GM19043 (cell line): ENCODE data around the gene SPRN.
"Not testable (repeated sequence)": the region's sequence is repeated elsewhere in the genome, so short reads cannot be mapped to it uniquely, and the experiment has no call there.

Source experiments
- ATAC-seq: cut with Tn5 transposase; IDR thresholded peaks from one replicate; pipeline ENCODE4 v1.9.1; 2021; ENCODE audit warnings: low read depth; ENCODE audit not compliant: unreplicated experiment

SPRN gene, protein sequence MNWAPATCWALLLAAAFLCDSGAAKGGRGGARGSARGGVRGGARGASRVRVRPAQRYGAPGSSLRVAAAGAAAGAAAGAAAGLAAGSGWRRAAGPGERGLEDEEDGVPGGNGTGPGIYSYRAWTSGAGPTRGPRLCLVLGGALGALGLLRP

DNA sequence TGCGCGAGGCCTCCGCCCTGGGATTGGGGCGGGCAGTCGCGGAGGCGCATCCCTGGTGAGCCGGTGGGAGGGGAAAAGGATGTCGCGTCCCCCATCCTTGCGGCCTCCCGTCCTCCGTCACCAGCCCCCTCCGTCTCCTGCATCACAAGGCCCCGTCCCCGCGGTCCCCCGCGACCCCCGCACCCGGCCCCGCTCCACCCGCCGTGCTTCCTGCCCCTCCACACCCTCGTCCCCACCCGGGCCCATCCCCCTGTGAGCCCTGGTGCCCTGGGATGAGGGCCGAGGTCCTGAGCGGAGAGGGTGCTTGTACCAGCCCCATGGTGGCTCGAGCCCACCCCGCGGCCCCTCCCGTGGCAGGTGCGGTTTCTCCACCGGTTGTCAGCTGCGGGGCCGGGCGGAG, at the start of gene SPRN:
SPRN (minus strand) TSS at position 25 of the 400 bp plus-strand sequence. CDS start 944 bp downstream, outside the sequence.
- ATAC-seq = not testable (repeated sequence)

DNA sequence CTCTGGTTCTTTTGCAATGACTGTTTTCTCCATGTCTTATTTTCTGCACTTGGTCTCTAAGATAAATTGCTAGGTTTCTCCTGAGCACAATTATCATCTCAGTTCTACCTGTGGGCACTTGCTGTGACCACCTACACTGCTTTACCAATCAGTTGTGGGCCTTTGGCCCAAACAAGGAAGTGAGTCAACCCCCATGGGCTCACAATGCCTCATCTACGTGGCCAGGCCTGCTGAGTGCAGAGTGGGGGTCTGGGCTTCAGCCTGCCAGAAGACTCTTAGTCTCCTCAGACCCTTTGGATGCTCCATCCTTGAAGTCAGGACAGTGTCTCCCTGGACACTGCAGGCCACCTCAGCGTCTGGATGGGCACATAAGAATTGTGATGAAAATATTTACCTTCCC, 49.6 kb upstream of the SPRN start:
- no peak for ATAC-seq

DNA sequence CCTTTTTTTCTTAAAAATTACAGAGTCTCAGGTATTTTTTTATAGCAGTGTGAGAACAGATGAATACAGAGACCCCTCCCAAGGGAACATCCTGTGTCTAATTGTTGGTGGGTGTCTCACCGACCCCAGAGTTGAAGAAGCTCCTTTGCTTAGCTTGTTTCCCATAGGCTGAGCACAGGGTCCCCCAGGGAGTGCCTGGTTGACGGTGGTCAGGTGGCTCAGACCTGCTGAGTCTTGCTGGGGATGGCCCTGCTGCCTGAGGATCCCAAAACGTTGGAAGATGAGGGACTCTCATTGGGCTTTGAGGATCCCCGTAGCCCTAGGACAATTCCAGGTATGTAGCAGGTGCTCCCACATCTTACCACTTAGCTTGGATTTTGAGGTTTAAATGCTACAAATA, 48.8 kb upstream of the SPRN start:
- no peak for ATAC-seq

DNA sequence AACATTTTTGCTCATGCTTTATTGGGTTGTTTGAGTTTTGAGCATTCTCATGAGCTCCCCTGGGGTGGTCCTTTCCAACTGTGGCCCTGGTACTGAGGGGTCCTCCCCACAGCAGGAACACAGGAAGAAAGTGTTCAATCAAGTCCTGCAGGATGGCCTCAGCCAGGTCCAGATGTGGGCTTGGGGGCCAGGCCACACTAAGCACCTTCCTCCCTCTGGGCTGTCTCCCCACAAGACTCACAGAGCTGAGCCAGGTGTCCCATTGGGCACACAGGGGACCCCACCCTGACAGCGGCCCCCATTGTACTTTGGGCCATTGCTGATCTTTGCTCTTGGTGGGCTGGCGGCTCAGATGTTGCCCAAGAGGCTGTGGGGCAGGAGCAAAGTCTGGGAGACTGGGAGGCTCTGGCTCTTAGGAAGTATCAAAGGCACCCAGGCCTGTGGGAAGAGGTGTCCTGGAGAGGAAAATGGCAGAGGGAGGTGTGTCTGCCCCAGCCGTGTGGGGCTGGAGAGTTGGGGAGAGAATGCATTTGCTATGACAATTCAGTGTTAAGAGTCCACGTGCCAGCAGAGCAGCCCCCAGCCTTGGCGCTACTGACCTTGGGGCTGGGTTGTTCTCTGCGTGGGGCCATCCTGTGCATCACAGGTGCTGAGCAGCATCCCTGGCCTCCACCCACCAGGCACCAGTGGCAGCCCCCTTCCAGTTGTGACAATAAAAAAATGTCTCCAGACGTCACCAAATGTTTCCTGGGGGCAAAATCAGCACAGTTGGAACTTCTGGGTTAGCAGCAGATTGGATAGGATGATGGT, 47.1 kb upstream of the SPRN start:
- ATAC-seq = no peak

DNA sequence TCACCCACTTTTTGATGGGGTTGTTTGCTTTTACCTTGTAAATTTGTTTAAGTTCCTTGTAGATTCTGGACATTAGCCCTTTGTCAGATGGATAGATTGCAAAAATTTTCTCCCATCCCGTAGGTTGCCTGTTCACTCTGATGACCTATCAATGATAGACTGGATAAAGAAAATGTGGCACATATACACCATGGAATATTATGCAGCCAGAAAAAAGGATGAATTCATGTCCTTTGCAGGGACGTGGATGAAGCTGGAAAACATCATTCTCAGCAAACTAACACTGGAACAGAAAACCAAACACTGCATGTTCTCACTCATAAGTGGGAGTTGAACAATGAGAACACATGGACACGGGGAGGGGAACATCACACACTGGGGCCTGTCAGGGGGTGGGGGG, 44.8 kb upstream of the SPRN start:
- ATAC-seq = not testable (repeated sequence)

DNA sequence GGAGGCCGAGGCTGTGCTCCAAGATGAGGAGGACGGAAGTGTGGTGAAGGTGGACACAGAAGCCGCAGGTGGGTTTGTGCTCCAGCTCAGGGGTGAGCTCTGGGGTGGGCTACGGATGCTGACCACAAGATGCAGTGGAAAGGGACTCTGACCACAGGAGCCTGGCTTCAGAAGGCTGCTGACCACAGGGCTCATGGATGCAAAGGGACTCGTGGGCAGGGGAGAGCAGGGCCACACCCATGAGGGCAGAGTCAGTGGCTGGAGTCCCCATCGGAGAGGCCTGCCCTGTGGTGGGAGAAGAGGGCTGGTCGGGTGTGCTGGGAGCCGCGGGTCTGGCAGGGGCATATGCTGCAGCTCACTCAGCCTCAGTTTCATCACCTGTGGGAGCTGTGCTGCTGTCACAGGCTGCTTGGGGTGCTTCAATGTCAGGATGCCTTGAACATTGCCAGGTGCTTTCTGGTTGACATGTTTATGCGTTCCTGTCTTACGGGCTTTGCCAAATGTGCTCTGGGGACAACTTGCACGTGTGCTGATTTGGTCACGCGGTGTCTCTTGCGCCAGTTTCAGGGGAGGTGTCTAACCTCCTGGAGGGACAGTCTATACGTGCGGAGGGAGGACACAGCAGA, 43.0 kb upstream of the SPRN start:
- no peak for ATAC-seq

DNA sequence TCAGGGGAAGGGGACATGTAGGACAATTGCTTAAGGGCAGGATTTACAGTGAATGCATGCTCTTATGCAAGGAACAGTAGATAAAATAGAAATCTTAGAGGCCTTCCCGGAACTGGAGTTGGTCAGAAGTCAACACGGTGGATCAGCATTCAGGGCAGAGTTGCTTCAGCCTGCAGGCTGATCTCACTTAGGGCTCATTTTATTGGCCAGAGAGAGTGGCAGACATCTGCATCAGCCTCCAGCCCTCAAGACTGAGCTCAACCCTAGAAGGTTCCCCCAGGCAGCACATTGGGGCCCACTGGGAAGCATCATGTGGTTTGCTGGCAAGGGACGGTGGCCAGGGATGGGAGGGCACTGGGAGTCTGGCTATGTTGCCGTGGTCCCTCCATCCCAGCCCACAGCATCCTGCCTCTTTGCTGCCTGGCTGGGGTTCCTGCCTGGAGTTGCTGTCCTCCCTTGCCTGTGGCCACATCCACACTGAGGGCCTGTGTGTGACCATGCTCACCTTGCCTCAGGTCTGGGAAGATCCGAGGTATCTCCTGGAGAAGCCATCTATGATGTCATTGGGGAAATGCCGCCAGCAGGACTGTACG, 42.4 kb upstream of the SPRN start:
- no peak for ATAC-seq

DNA sequence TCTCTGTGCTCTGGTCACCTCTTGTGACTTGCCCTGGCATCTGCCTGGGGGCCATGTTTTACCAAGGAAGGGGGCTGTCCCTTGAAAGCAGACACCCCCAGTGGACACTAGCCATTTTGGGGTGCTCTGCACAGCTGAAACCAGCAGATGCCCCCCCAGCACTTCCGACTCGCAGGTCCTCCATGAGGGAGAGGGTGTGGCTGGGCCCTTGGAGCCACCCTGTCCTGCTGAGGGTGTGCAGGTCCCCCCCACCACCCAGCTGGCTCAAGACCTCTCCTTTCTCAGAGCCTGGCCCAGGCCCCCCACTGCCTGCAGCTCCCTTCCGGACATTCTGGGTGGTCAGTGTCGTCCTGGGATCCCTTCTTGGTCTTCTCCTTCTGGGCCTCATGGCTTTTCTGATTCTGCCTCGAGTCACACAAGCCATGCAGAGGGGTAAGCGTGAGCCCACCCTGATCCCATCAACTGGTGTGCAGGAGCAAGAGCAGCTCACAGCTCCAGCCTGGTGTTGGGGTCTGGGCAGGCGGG, 41.6 kb upstream of the SPRN start:
- ATAC-seq = no peak

DNA sequence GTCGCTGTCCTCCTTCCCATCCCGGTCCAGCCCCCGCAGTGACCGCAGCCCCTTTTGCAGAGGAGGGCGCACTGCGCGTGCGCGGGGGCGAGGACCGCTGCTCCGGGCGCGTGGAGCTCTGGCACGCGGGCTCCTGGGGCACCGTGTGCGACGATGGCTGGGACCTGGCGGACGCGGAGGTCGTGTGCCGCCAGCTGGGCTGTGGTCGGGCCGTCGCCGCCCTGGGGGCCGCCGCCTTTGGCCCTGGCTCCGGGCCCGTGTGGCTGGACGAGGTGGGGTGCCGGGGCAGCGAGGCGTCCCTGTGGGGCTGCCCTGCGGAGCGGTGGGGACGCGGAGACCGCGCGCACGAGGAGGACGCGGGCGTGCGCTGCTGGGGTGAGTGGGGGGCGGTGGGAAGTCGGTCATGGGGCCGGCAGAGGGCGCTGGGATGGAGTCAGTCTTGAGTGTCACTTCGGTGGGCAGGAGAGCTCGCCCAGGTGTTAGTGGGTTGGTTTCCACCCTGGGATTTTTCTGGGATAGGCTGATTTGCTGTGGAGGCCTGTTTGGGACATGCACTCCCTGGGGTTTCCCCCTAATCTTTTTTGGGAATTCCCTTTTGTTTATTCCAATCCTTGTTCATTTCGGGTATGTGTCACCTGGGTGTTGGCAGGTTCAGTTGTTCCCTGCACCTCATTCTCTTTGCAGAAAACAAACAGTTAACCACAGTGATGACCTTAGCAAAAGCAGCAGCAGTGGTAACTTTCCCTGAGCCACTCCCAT, 40.9 kb upstream of the SPRN start:
- ATAC-seq = no peak

DNA sequence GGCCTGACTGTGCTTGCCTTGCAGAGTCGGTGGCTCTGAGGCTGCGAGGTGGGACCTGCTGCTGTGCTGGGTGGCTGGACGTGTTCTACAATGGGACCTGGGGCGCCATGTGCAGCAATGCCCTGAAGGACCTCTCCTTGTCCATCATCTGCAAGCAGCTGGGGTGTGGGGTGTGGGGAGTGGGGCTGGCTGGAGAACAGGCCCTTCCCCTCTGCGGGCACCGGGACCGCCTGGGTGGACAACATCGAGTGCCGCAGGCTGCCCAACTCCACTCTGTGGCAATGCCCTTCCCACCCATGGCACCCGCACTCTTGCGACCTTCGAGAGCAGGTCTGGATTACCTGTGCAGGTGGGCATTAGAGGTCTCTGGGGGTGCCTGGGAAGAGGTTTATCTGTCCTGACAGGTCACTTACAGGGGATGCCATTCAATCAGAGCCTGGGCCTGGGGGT, 40.2 kb upstream of the SPRN start:
- no peak for ATAC-seq

DNA sequence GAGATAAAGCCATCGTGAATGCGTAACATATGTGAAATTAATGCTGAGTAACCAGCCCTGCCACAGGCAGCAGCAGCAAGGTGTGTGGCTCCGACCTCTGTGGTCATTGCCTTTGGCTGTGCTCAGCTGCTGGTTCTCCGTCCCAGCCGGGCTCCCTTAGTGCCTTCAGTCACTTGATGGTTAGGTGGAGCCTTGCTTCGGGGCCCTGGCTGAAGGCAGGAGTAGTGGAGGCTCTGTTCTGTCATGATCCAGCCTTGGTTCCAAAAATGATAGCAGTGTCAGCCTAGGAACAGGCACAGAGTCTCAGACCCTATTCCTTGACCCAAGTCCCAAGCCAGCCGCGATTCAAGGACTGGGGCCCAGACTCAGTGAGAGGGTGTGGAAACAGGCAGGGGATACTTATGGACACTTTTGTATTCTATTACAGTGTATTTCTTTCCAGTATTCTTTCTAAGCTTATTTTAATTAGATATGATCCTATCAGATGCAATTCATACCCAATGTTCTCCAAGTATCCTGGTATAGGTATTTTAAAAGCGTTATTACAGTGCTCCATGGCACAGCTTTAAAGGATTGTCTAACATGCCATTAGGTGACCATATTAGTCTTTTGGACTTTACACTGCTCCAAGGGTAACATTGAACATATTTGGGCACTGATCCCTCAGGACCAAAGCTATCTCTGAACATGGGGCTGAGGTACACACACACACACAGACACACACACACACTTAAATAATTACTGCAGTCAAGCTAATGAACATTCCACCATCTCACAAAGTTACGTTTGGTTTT, 38.3 kb upstream of the SPRN start:
- no peak for ATAC-seq

DNA sequence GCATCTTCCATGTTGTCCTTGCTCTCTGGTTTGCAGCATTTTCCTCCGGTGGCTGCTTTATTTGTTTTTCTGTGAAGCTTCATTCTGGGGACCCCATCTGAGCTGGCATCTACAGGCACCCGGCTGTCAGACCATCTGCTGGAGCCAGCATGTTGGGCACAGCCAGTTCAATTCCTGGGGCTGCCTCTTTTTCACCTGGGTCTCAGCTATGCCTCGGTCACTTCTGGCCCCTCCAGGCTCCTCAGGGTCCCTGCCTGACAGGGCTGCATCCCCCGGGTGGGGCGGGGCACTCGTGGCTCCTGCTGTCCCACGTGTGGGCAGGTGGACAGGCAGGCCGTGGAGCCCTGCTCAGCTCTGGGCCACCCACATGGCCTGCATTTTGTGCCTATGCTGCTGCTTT, 37.4 kb upstream of the SPRN start:
- no peak for ATAC-seq

DNA sequence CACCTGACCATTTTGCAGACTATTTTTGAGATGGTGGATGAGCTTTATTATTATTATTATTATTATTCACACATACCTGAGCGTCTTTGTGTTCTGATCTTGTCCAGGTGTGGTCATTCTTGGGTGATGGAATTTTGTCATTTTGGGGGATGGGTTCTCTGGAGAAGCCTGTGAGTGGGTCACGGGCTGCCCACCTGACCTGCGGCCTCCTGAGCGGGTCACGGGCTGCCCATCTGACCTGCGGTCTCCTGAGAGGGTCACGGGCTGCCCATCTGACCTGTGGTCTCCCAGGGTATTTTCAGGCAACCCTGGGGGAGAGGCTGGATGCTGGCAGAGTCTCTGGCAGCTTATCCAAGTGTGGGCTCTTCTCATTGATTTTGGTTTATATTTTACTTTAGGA, 36.6 kb upstream of the SPRN start:
- no peak for ATAC-seq

DNA sequence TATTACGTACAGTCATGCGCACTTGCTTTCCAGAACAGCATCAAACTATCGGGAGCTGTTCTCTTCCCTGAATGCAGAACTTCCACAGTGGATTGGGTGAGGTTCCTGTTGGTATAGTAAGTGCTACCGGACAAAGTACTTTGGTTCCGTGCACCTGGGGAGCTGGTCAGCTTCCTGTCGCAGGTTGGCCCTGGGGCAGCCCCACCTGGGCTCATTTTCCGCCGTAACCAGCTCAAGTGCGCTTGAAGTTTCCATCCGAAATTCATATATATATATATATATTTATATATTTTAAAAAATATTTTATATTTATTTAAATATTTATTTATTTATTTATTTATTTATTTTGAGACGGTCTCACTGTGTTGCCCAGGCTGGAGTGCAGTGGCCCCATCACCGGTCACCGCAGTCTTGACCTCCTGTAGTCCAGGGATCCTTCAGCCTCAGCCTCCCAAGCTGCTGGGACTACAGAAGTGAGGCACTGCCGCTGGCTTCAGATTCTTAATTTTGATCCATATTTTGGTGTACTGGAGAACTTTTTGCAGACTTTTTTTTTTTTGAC, 35.9 kb upstream of the SPRN start:
- no peak for ATAC-seq

DNA sequence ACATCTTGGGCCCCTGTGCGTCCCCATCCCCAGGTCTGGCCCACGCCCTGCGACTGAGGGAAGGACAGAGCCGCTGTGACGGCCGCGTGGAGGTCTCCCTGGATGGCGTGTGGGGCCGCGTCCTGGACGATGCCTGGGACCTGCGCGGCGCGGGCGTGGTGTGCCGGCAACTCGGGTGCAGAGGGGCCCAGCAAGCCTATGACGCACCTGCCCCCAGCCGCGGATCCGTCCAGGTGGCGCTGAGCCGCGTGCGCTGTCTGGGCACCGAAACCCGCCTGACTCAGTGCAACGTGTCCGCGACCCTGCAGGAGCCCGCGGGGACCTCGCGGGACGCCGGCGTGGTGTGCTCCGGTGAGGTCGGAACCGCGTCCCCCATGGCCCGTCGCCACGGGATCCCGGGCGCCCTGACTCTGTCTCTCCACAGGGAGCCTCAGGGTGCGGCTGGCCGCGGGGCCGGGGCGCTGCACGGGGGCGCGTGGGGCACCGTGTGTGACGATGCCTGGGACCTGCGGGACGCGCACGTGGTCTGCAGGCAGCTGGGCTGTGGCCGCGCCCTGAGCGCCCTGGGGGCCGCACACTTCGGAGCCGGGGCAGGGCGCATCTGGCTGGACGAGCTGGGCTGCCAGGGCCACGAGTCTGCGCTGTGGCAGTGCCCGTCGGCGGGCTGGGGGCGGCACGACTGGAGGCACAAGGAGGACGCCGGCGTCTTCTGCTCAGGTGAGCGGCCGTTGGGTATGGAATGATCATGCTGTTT, 35.2 kb upstream of the SPRN start:
- ATAC-seq = no peak

DNA sequence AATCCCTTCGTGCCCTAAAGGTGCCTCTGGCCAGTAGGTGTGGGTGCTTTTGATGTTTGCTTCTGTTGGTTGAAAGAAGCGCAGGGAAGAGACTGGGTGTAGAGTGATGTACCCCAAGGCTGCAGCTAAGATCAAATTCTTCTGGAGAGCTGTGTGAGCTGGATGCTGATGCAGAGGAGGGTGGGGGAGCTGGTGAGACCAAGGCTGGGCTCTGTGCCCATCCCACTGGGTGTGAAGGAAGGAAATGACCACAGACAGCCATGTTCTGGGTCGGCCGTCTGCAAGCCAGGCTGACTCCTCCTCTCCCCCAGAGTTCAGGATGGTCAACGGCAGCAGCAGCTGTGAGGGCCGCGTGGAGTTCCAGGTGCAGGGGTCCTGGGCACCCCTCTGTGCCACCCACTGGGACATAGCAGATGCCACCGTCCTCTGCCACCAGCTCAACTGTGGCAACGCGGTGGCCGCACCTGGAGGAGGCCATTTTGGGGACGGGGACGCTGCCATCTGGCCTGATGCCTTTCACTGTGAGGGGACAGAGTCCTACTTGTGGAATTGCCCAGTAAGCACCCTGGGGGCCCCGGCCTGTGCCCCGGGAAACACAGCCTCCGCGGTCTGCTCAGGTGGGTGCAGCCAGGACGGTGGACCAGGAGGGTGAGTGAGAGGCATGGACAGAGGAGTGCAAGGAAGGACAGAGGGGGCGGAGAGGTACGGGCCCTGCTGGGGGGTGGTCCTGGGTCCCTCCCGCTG, 34.5 kb upstream of the SPRN start:
- no peak for ATAC-seq

DNA sequence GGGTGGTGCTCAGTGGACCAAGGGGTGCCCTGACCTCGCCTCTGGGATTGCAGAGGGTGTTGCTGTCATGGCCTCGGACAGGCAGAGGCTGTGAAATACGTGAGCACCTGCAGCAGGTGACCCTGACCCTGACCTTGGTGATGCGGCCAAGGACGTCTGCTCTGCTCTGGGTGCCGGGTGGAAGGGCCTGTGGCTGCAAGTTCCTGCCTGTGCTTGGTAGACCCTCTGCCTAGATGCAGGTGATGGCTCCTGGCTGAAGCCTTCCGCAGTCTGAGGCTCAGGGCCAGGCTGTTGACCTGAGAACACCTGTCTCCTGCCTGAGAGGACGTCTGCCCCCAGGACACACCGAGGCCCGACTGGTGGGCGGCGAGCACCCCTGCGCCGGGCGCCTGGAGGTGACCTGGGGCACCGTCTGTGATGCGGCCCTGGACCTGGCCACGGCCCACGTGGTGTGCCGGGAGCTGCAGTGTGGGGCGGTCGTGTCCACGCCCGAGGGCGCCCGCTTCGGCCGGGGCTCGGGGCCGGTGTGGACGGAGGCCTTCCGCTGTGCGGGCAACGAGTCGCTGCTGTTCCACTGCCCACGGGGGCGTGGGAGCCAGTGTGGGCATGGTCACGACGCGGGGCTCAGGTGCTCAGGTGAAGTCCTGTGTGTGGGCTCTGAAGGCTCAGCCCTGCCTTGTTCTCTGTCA, 33.7 kb upstream of the SPRN start:
- ATAC-seq = no peak
